Ovary (tissue), 9 donors: ENCODE data around the gene SYT14. TPM values are rescaled to one million over a fixed set of nuclear protein-coding genes. Genes with fewer than 3 reads are reported as not detected.

Experiments used
- DNase-seq, 5 donors: peaks; one replicate each; pipeline ENCODE4 v3.0.0-alpha.2; 2019 to 2020
- H3K27ac ChIP-seq, 2 donors: fragments of 200-600 bp; one replicate each; pipeline versions ENCODE4 v1.5.1 to v1.8.0; 2019 to 2022
- H3K27me3 ChIP-seq: fragments of 200-600 bp; one replicate; pipeline ENCODE4 v1.8.0; 2022
- H3K36me3 ChIP-seq: fragments of 200-600 bp; sonication (generic); one replicate; pipeline ENCODE4 v1.5.1; 2019
- H3K4me1 ChIP-seq: one replicate; pipeline ENCODE4 v1.8.1; 2013; ENCODE audit warnings: mild to moderate bottlenecking, moderate library complexity; ENCODE audit not compliant: insufficient read depth
- H3K4me3 ChIP-seq: fragments of 200-600 bp; sonication (generic); one replicate; pipeline ENCODE4 v1.5.1; 2017
- H3K9me3 ChIP-seq, 2 donors: fragments of 200-600 bp in 1 of 2; sonication (generic) in 1 of 2; one replicate each; pipeline versions ENCODE4 v1.5.1 to v1.8.1; 2013 to 2019; ENCODE audit warnings: mild to moderate bottlenecking in 1 of 2, moderate library complexity in 1 of 2
- EP300 ChIP-seq: sonication (generic); formaldehyde crosslinking; IDR thresholded peaks from one replicate; pipeline ENCODE4 v1.6.1; 2017; ENCODE audit warnings: antibody characterized with exemption
- POLR2A ChIP-seq: fragments of 450-650 bp; IDR thresholded peaks from one replicate; pipeline ENCODE4 v1.6.1; 2017; ENCODE audit warnings: antibody characterized with exemption, mild to moderate bottlenecking, moderate library complexity
- WGBS, 3 donors: extraction: QIAGEN DNeasy Blood & Tissue Kit in 1 of 3; methylation state at CpG; one replicate each; pipeline versions ENCODE4 v1.1.5 to v1.1.7; 2013 to 2017; 5-methylcytosine and 5-hydroxymethylcytosine counted together
- intact Hi-C, 4 donors: fragments of 100-400 bp; cut with DNase I; formaldehyde crosslinking; loops; one replicate each; pipeline versions ENCODE4 v1.11.0 to v1.15.1; 2022 to 2023
- polyA plus RNA-seq, 2 donors: library from polyadenylated mRNA; stranded (reverse); fragments of 200-250 nt in 1 of 2; fragments of 350-450 nt in 1 of 2; fragmentation: Illumina TruSeq in 1 of 2; extraction: RNeasy Lipid Tissue Mini Kit (QIAGEN cat#74804) in 1 of 2; gene quantifications; one replicate each; pipeline ENCODE4 v1.2.3, GENCODE V29; 2013 to 2014
- total RNA-seq, 7 donors: library from RNA; depleted of rRNA in 2 of 7; stranded (reverse); fragments of >200 nt in 2 of 7; fragmentation: NEBNext Ultra II Directional in 3 of 7; extraction: Animal tissue kit (Norgen Biotek cat#: 25700) in 3 of 7; gene quantifications; one replicate each; pipeline versions ENCODE4 v1.1.0 to v1.2.4, GENCODE V29; 2016 to 2023
- TF ChIP-seq, protein P1 (sequence below), 3 donors: fragments of 450-650 bp in 2 of 3; fragments of 200-600 bp in 1 of 3; IDR thresholded peaks; one replicate each; pipeline versions ENCODE4 v1.5.1 to v1.8.0; 2016 to 2022; ENCODE audit warnings: antibody characterized with exemption in 3 of 3, mild to moderate bottlenecking in 1 of 3
- donor health status: DM: no; HTN: no; CAD: no; lungs with moderate emphysema.
- donor health status: DM: no; HTN: no; CAD: no.
- donor health status: Bipolar disorder and iron deficiency.
- donor health status: DM: yes; HTN: yes; CAD: no.
- donor health status: DM: no; HTN: no; CAD: no.
- donor health status: DM: yes; HTN: yes; CAD: no.

SYT14 gene
- total and polyA plus RNA-seq, 9 donors: under 0.01 to 0.45 (median 0.15) TPM; not detected in 3

DNA sequence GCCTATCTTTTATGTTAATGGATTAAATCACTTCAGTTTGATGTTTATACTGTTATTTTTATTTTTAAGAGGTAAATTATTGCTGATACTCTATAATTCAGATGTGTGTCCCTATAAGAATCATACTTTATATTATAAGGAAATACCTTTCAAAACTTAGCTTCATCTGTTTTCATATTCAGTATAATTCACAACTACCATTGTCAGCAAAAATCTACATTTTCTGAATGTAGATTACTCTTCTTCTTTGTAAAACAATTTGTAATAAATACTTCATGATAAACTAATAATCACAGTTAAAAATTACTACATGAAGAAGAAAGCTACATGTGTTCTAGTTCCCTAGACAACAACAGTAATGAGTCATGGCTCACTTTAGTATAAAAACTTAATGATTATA is 179.2 kb downstream of the SYT14 start:
- no peaks in the 10 kb centered on the region for H3K27me3 ChIP-seq
- intact Hi-C loops: no loop called here
- H3K4me3 ChIP-seq: no peak overlapping the region
- H3K27ac ChIP-seq: no peak overlapping the region
- H3K9me3 ChIP-seq: no peaks in the 10 kb centered on the region
- H3K4me1 ChIP-seq: no peaks in the 10 kb centered on the region
- DNase-seq: no peak
- no peaks in the 10 kb centered on the region for H3K36me3 ChIP-seq
- no peak for TF ChIP-seq EP300
- TF ChIP-seq POLR2A: no peak
- TF ChIP-seq, protein P1, sequence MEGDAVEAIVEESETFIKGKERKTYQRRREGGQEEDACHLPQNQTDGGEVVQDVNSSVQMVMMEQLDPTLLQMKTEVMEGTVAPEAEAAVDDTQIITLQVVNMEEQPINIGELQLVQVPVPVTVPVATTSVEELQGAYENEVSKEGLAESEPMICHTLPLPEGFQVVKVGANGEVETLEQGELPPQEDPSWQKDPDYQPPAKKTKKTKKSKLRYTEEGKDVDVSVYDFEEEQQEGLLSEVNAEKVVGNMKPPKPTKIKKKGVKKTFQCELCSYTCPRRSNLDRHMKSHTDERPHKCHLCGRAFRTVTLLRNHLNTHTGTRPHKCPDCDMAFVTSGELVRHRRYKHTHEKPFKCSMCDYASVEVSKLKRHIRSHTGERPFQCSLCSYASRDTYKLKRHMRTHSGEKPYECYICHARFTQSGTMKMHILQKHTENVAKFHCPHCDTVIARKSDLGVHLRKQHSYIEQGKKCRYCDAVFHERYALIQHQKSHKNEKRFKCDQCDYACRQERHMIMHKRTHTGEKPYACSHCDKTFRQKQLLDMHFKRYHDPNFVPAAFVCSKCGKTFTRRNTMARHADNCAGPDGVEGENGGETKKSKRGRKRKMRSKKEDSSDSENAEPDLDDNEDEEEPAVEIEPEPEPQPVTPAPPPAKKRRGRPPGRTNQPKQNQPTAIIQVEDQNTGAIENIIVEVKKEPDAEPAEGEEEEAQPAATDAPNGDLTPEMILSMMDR (IDR thresholded peaks at IDR 0.05): no peak

DNA sequence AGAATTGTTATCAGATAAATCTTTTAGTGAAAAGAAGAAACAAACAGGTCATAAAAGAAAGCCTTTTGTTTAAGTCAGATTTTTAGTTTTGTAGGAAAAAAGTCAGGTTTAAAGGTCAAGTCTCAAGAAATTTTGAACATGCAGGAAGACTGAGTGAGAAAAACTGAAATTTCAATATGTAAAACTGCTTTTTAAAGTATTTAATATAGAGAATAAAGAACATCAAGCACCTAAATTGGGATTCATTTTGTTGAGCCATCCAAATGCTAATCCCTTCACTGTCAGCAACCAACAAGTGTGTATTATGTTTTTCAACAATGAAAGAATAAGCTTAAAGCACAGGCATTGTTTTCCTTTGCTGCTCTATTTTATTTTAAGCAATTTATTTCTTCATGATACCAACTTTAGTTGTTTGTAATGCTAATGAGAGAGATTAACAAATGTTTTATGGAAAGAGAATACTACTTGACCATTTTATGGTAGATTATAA is 179.7 kb downstream of the SYT14 start:
- intact Hi-C loops: no loop called here
- Histone ChIP-seq H3K36me3 (no peaks in the 10 kb centered on the region), H3K4me3 (no peak overlapping the region), H3K4me1 (no peaks in the 10 kb centered on the region), H3K9me3 (no peaks in the 10 kb centered on the region), H3K27ac (no peak overlapping the region), H3K27me3 (no peaks in the 10 kb centered on the region)
- no peak for DNase-seq
- TF ChIP-seq POLR2A (no peak), EP300 (no peak)
- TF ChIP-seq, protein P1 (IDR thresholded peaks at IDR 0.05): no peak

DNA sequence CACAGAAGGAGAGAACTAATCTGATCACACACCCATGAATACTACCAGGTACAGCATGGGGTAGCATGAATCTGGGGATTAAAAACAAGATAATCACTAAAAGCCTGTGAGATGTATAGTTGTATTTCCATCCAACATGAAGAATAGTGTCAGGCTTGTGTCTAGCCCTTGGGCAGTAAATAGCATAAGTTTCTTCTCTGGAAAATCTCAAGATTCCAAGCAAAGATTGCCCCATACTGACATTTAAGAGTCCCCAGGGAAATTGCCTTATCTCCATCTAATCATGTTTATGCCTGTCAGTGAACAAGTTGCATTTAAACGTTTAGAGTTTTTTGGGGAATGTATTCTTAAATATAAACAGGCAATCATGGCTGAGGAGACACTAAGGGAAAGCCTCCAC is 185.4 kb downstream of the SYT14 start:
- WGBS, 3 donors: 0 to 7% (median 5%) methylated on average over 1 of the region's 1 CpG
- no peak for DNase-seq
- no peaks in the 10 kb centered on the region for H3K36me3 ChIP-seq
- H3K4me1 ChIP-seq: no peaks in the 10 kb centered on the region
- no peak overlapping the region for H3K27ac ChIP-seq
- no peak overlapping the region for H3K4me3 ChIP-seq
- TF ChIP-seq POLR2A (no peak), EP300 (no peak)
- TF ChIP-seq, protein P1 (IDR thresholded peaks at IDR 0.05): no peak
- no peaks in the 10 kb centered on the region for H3K9me3 ChIP-seq
- H3K27me3 ChIP-seq: no peaks in the 10 kb centered on the region
- intact Hi-C loops: no loop called here

DNA sequence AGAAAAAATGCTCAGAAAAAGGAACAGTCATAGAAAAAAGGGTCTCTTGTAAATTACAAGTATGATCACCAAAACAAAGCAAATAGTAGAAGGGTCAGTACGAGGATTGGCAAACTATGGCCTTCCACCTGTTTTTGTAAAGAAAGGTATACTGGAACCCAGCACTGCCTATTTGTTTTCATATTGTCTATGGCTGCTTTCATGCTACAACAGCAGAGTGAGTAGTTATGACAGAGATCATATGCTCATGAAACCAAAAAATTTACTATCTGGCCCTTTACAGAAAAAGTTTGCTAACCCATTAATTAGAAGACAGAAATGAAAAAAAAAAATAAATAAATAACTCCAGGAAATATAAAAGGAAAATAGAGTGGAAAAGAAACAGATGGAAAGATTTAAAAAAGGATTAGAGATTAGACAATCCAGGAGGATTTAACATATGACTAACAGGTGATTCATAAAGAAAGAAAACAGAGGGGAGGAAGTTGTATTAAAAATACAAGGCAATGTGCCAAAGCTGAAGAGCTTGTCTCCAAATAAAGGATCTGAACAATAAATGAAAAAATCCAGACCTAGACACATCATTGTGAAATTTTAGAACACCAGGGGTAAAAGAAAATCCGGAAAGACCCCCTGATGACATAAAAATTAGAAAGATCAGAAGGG is 186.0 kb downstream of the SYT14 start:
- no peak for DNase-seq
- 63 to 66% (median 65%) methylated on average over 2 of the region's 2 CpGs for WGBS, 3 donors
- intact Hi-C loops: no loop called here
- Histone ChIP-seq H3K4me1 (no peaks in the 10 kb centered on the region), H3K9me3 (no peaks in the 10 kb centered on the region), H3K27ac (no peak overlapping the region), H3K4me3 (no peak overlapping the region), H3K36me3 (no peaks in the 10 kb centered on the region), H3K27me3 (no peaks in the 10 kb centered on the region)
- TF ChIP-seq EP300 (no peak), POLR2A (no peak)
- TF ChIP-seq, protein P1 (IDR thresholded peaks at IDR 0.05): no peak
